MM.1S (cell line): ENCODE results near the gene WDR5B.

Experiments
- EZH2phosphoT487 ChIP-seq: fragments of 300-600 bp; sonication (generic); IDR thresholded peaks from 2 replicates; pipeline ENCODE4 v1.6.1; 2018; ENCODE audit warnings: antibody characterized with exemption, low read length
- TF ChIP-seq, protein P1 (sequence below): fragments of 300-600 bp; sonication (generic); IDR thresholded peaks from 2 replicates; pipeline ENCODE4 v1.5.1; 2016; ENCODE audit warnings: antibody characterized with exemption, low read length, mixed read lengths

- no peak for TF ChIP-seq EZH2phosphoT487
- TF ChIP-seq, protein P1, sequence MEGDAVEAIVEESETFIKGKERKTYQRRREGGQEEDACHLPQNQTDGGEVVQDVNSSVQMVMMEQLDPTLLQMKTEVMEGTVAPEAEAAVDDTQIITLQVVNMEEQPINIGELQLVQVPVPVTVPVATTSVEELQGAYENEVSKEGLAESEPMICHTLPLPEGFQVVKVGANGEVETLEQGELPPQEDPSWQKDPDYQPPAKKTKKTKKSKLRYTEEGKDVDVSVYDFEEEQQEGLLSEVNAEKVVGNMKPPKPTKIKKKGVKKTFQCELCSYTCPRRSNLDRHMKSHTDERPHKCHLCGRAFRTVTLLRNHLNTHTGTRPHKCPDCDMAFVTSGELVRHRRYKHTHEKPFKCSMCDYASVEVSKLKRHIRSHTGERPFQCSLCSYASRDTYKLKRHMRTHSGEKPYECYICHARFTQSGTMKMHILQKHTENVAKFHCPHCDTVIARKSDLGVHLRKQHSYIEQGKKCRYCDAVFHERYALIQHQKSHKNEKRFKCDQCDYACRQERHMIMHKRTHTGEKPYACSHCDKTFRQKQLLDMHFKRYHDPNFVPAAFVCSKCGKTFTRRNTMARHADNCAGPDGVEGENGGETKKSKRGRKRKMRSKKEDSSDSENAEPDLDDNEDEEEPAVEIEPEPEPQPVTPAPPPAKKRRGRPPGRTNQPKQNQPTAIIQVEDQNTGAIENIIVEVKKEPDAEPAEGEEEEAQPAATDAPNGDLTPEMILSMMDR: no peak
Observed at GRCh38 chr3:122414391-122414790, 1.5 kb downstream of the WDR5B start.
